Measurements from ENCODE around the gene WNT3A. TPM values are rescaled to one million over a fixed set of nuclear protein-coding genes. Genes with fewer than 3 reads are reported as not detected.

WNT3A gene
- total RNA-seq, 4 donors from 2014 or later, result not detected

DNA sequence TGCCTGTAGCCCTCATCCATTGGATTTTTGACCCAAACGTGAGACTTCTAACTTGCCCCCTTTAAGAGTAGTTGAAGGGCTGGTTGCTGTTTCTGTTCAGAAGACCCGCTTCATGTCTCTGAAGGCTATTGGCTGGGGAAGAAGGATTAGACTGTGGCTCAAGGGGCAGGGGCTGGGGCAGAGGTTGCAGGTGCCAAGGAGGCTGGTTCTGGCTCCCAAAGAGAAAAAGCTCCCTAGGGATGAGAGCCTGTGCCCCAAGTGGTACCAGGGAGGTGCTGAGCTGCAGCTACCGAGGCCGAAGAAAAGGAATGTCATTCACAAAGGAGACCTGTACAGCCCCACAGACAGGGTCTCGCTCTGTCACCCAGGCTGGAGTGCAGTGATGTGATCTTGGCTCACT, 5.8 kb downstream of the WNT3A start:
- TF ChIP-seq POLR2AphosphoS5 (IDR thresholded peaks at IDR 0.05), result no peak
- TF ChIP-seq POLR2A (IDR thresholded peaks at IDR 0.05; ENCODE audit: low read depth), result no peak
- intact Hi-C loops (cut with DNase I), result no loop called here
- DNase-seq (ENCODE audit: extremely low spot score), result peak; percentile 72
- H3K4me1 ChIP-seq, result peaks cover 0 to 3% (median under 1%) of the 10 kb centered on the region in 4 donors
- H3K27ac ChIP-seq (replicated peaks in 1 of 4), result no peak overlapping the region
- no peaks in the 10 kb centered on the region for H3K36me3 ChIP-seq
- H3K9me3 ChIP-seq, result no peaks in the 10 kb centered on the region
- H3K27me3 ChIP-seq, result peaks cover 0 to 79% (median 14%) of the 10 kb centered on the region in 4 donors
- WGBS, result 87% methylated on average over 2 of the region's 5 CpGs
- no peak overlapping the region for H3K4me3 ChIP-seq

DNA sequence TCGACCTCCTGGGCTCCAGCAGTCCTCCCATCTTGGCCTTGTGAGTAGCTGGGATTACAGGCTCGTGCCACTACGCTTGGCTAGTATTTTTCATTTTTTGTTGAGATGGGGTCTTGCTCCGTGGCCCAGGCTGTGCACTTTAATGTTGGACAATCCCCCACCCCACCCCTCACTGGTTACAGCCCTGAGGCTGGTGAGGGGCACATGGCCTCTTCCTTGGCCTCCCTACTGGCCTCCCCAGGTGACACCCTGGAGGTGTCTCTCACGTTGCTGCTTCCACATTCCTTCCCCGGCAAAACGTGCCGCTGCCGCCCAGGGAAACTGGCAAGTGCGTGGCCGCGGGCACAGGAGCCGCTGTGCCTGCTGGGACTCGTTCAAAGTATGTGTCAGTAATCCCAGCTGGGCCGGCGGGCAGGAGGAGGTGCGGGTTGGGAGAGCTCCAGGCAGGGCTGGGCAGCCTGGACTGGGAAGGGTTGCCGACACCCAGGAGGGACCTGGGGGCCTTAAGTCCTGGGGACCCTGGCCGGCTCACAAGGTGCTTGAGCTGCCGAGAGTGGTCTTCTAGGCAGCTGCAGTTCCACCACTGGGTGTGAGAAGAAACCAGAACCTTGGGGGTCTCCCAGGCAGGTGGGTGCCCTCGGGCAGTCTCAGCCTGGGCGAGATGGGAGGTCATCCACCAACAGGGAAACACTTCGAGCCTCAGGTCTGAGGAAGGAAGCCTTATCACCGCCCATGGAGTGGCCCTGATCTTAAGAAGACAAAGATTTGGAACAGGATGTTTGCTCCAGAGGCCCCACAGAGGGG, 6.5 kb downstream of the WNT3A start:
- 78% methylated on average over 13 of the region's 24 CpGs for WGBS
- intact Hi-C loops (cut with DNase I), result no loop called here
- peaks cover 0 to 71% (median 9%) of the 10 kb centered on the region in 4 donors for H3K27me3 ChIP-seq
- H3K36me3 ChIP-seq, result no peaks in the 10 kb centered on the region
- no peak for DNase-seq (ENCODE audit: extremely low spot score)
- no peaks in the 10 kb centered on the region for H3K9me3 ChIP-seq
- TF ChIP-seq POLR2AphosphoS5 (IDR thresholded peaks at IDR 0.05) (no peak), EP300 (IDR thresholded peaks at IDR 0.05) (no peak), POLR2A (IDR thresholded peaks at IDR 0.05; ENCODE audit: low read depth) (no peak)
- TF ChIP-seq, protein P1, sequence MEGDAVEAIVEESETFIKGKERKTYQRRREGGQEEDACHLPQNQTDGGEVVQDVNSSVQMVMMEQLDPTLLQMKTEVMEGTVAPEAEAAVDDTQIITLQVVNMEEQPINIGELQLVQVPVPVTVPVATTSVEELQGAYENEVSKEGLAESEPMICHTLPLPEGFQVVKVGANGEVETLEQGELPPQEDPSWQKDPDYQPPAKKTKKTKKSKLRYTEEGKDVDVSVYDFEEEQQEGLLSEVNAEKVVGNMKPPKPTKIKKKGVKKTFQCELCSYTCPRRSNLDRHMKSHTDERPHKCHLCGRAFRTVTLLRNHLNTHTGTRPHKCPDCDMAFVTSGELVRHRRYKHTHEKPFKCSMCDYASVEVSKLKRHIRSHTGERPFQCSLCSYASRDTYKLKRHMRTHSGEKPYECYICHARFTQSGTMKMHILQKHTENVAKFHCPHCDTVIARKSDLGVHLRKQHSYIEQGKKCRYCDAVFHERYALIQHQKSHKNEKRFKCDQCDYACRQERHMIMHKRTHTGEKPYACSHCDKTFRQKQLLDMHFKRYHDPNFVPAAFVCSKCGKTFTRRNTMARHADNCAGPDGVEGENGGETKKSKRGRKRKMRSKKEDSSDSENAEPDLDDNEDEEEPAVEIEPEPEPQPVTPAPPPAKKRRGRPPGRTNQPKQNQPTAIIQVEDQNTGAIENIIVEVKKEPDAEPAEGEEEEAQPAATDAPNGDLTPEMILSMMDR (IDR thresholded peaks at IDR 0.05), result no peak
- no peak overlapping the region for H3K27ac ChIP-seq (replicated peaks in 1 of 4)
- no peaks in the 10 kb centered on the region for H3K4me1 ChIP-seq
- H3K4me3 ChIP-seq, result no peak overlapping the region

DNA sequence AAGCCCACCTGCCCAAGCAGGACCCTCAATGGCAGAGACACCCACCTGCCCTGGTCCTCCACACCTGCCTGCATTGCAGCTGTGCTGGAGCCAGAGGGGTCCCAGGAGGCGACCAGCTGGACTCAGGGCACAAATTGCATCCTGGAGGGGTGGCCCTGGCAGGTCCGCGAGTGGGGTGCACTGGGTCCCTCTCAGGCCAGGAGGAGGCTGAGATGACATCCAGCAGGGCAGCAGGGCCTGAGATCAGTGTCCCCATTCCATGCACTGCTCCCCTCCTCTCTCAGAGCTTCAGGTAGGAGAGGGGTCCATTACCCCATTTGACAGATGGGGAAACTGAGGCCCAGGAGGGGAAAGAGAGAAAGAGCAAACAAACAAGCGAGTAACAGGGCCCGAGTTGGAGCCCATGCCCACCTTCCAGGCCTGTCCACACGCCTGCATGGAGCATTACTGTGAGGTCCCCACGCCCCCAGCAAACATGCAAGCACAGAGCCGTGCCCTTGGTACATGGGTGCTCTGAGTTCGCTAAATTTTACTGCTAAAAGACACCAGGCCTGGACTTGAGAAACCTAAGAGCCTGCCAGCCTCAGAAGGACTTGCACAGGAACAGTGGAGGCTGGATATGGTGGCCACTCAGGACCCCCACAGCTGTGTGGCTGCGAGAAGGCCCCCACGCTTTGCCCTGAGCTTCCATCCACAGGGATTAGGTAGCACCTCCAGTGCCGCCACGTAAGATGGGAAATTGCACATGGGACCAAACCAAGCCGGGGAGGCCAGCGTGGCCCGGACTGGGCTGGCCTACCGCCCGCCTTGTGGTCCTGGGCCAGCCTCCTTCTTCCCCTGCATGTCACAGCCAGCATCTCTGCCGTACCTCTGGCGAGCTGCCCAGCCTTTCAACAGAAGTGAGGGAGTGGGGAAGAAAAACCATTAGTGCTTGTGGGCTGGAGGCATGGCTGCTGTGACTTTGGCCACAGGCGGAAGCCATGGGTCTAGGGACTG, 7.4 kb downstream of the WNT3A start:
- peaks cover 0 to 62% (median 1%) of the 10 kb centered on the region in 4 donors for H3K27me3 ChIP-seq
- no peak overlapping the region for H3K27ac ChIP-seq (replicated peaks in 1 of 4)
- no peaks in the 10 kb centered on the region for H3K36me3 ChIP-seq
- intact Hi-C loops (cut with DNase I), result no loop called here
- no peaks in the 10 kb centered on the region for H3K9me3 ChIP-seq
- no peak for DNase-seq (ENCODE audit: extremely low spot score)
- TF ChIP-seq, protein P1 (IDR thresholded peaks at IDR 0.05), result no peak
- TF ChIP-seq POLR2AphosphoS5 (IDR thresholded peaks at IDR 0.05) (no peak), EP300 (IDR thresholded peaks at IDR 0.05) (no peak), POLR2A (IDR thresholded peaks at IDR 0.05; ENCODE audit: low read depth) (no peak)
- no peaks in the 10 kb centered on the region for H3K4me1 ChIP-seq
- WGBS, result 73% methylated on average over 14 of the region's 21 CpGs
- H3K4me3 ChIP-seq, result no peak overlapping the region

DNA sequence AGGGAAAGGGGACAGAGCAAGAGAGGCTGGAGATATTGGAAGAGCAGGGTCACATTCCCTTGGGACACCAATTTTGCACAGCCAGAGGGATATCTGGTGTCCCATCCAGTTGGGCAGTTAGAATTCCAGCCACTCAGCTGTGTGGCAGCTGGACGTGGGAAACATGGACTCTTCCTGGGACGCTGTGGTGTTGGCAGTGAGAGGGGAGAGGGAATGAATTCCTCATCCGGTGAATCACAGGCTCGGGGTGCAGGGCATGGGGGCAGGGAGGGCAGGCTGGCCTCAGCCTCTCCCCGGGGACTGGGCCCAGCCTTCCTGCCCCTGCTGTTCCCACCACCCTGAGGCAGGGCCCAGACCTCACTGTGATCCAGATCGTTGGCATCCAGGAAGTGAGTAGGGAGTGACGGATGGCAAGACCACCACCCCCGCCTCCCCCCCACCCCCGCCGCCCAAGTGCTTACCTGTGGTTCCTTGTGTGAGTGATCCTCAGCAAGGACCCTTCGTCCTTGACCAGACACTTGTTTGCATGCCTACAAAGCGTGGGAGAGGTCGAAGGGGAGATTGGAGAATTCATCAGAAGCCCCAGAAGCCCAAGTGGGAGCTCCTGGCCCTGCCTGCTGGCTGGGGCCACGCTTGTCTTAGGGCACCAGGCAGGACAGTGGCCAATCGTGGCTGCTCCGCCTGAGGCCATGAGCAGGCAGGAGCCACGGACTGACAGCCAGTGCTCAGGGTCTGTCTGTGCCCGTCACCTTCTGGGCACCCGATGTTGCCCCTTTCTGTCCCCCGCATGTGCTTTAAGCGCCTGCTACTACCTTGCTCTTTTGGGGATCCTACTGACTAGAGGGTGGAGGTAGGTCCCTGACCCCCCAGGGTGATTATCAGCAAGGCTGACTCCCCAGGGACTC, 8.7 kb downstream of the WNT3A start:
- Histone ChIP-seq H3K4me1 (no peaks in the 10 kb centered on the region), H3K4me3 (no peak overlapping the region), H3K9me3 (no peaks in the 10 kb centered on the region), H3K36me3 (no peaks in the 10 kb centered on the region), H3K27ac (replicated peaks in 1 of 4) (no peak overlapping the region), H3K27me3 (peaks cover 0 to 57% (median 0%) of the 10 kb centered on the region in 4 donors)
- TF ChIP-seq POLR2AphosphoS5 (IDR thresholded peaks at IDR 0.05), result no peak
- TF ChIP-seq, protein P1 (IDR thresholded peaks at IDR 0.05), result no peak
- no peak for TF ChIP-seq POLR2A (IDR thresholded peaks at IDR 0.05; ENCODE audit: low read depth)
- TF ChIP-seq EP300 (IDR thresholded peaks at IDR 0.05), result no peak
- no peak for DNase-seq (ENCODE audit: extremely low spot score)
- intact Hi-C loops (cut with DNase I), result no loop called here
- WGBS, result 77% methylated on average over 13 of the region's 21 CpGs
